Thymus (tissue), 11 donors: ENCODE data around the gene FJX1. TPM values are rescaled to one million over a fixed set of nuclear protein-coding genes. Genes with fewer than 3 reads are reported as not detected.
A peak's percentile ranks its signal among the peaks of the same experiment; 100 is the strongest.

Source experiments
- DNase-seq, 9 donors: peaks; one replicate each; pipeline ENCODE4 v3.0.0-alpha.2; 2013; ENCODE audit warnings: low spot score in 9 of 9, low read depth in 6 of 9, missing footprints in 1 of 9
- H3K27ac ChIP-seq, 2 donors: one replicate each; pipeline ENCODE4 v1.5.1; 2013; ENCODE audit warnings: control low read depth in 1 of 2, low read depth in 1 of 2, low read length in 1 of 2, mild to moderate bottlenecking in 1 of 2, moderate library complexity in 1 of 2
- H3K27me3 ChIP-seq, 2 donors: one replicate each; pipeline ENCODE4 v1.5.1; 2013; ENCODE audit warnings: low read length in 1 of 2; ENCODE audit not compliant: control insufficient read depth in 2 of 2, insufficient read depth in 1 of 2
- H3K36me3 ChIP-seq, 2 donors: one replicate each; pipeline ENCODE4 v1.5.1; 2013; ENCODE audit warnings: low read length in 1 of 2, mild to moderate bottlenecking in 1 of 2, moderate library complexity in 1 of 2; ENCODE audit not compliant: control insufficient read depth in 2 of 2, insufficient read depth in 2 of 2
- H3K4me1 ChIP-seq, 2 donors: one replicate each; pipeline ENCODE4 v1.5.1; 2013; ENCODE audit warnings: low read length in 2 of 2; ENCODE audit not compliant: control insufficient read depth in 2 of 2, insufficient read depth in 2 of 2
- H3K4me3 ChIP-seq, 2 donors: one replicate each; pipeline ENCODE4 v1.5.1; 2013; ENCODE audit warnings: low read length in 2 of 2, control low read depth in 1 of 2, mild to moderate bottlenecking in 1 of 2
- H3K9me3 ChIP-seq, 2 donors: one replicate each; pipeline ENCODE4 v1.5.1; 2013; ENCODE audit warnings: low read length in 1 of 2, mild to moderate bottlenecking in 1 of 2; ENCODE audit not compliant: control insufficient read depth in 2 of 2, insufficient read depth in 1 of 2
- WGBS: extraction: QIAGEN DNeasy Blood & Tissue Kit; methylation state at CpG from one replicate; pipeline ENCODE4 v1.1.7; 2013; 5-methylcytosine and 5-hydroxymethylcytosine counted together
- polyA plus RNA-seq: library from polyadenylated mRNA; stranded (reverse); fragments of 200-250 nt; gene quantifications from one replicate; pipeline ENCODE4 v1.2.3, GENCODE V29; 2013
- total RNA-seq: library from RNA; stranded (reverse); fragments of 120-200 nt; gene quantifications from one replicate; pipeline ENCODE4 v1.2.4, GENCODE V29; 2013
- donor health status: healthy.

The FJX1 gene
- total and polyA plus RNA-seq, 2 donors = 3.8 to 4.2 TPM

DNA sequence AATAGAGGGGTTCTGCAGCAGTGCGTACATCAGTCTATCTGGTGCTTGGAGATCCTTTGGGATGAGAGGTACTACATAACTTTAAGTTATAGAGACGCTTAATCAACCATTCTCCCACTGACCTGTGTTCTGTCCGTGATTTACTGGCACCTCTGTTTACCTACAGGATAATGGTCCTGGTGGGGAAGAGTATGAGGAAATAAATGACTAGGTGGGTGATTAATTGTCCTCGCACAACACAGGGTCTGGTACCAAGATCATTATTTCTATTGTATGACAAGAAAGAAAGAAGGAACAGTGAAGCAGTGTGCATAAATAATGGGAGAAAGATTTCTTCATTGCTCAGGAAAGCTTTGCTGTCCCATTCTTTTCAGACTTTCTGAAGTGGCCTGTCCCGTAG, 32.8 kb upstream of the FJX1 start:
- Histone ChIP-seq H3K4me3 (no peak overlapping the region), H3K9me3 (no peaks in the 10 kb centered on the region), H3K36me3 (no peaks in the 10 kb centered on the region), H3K4me1 (no peaks in the 10 kb centered on the region), H3K27ac (no peak overlapping the region), H3K27me3 (no peaks in the 10 kb centered on the region)
- WGBS = 60% methylated on average over 5 of the region's 5 CpGs
- no peak for DNase-seq

DNA sequence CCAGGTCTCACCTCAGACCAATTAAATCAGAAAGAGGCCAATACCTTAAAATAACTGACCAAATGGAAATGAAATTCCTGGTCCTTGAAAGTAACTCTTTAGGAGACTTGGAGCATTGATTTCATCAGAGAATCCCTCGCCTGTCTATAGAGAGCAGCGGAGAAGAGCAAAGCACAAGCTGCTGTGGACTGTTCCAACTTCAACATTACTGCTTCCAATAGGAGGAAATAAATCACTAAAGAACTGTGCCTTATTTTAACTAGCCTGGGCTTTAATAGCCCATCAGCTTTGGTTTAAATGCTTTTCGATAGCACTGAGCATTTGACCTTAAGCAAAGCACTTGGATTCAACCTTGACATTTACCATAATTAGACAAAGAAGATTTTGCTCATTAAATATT, 32.0 kb upstream of the FJX1 start:
- WGBS = 85% methylated on average over 3 of the region's 3 CpGs
- H3K4me3 ChIP-seq = no peak overlapping the region
- DNase-seq = no peak
- H3K27me3 ChIP-seq = no peaks in the 10 kb centered on the region
- H3K36me3 ChIP-seq = no peaks in the 10 kb centered on the region
- no peaks in the 10 kb centered on the region for H3K4me1 ChIP-seq
- H3K9me3 ChIP-seq = no peaks in the 10 kb centered on the region
- no peak overlapping the region for H3K27ac ChIP-seq

DNA sequence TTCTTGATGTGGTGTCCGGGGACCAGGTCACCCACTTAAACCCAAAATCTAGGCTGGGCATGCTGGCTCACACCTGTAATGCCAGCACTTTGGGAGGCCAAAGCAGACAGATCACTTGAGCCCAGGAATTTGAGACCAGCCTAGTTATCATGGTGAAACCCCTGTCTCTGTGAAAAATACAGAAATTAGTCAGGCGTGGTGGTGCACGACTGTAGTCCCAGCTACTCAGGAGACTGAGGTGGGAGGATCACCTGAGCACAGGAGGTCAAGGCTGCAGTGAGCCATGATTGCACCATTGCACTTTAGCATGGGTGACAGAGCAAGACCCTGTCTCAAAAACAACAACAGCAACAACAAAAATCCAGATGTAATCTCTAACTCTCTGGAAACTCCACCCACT, 30.3 kb upstream of the FJX1 start:
- WGBS = 96% methylated on average over 3 of the region's 3 CpGs

DNA sequence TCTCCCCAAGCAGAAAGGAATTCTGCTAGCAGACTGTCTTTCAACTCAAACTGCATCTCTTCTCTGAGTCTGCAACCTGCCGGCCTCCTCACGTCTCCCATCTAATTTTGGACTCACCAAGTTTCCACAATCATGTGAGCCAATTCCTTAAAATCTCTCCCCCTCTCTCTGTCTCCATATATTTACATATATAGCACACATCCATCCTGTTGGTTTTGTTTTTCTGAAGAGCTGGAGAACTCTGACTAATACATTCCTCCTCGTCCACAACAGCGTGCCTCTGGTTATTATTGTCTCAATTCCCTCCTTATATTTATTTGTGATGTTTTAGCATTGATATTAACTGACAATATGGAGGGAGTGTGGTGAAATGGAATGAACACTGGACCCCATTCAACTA, 29.6 kb upstream of the FJX1 start:
- Histone ChIP-seq H3K4me1 (no peaks in the 10 kb centered on the region), H3K36me3 (no peaks in the 10 kb centered on the region), H3K27me3 (no peaks in the 10 kb centered on the region), H3K4me3 (no peak overlapping the region), H3K9me3 (no peaks in the 10 kb centered on the region), H3K27ac (no peak overlapping the region)
- WGBS = 93% methylated on average over 4 of the region's 4 CpGs
- no peak for DNase-seq

More for the DNA sequence above, 30.3 kb upstream of the FJX1 start:
- no peak overlapping the region for H3K27ac ChIP-seq
- no peaks in the 10 kb centered on the region for H3K4me1 ChIP-seq
- no peak for DNase-seq
- H3K27me3 ChIP-seq = no peaks in the 10 kb centered on the region
- no peak overlapping the region for H3K4me3 ChIP-seq
- no peaks in the 10 kb centered on the region for H3K36me3 ChIP-seq
- H3K9me3 ChIP-seq = no peaks in the 10 kb centered on the region

DNA sequence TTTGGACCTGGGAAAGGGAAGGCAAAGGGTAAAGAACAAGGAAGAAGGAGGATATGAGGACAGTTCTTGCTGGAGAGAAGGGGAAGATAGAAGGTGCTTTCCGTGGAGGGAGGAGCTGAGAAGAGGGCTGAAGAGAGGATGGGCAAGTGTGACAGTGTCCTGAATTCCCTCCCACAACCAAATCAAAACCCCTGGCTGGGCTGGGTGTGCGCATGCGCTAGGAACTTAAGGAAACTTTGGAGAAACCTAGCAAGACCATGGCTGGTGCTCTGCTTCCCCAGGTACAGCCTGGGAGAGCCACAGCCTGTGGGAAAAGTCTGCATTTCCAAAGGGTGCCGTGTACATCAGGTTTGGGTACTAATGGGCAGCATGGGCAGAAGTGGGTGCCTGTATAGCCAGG, 29.0 kb upstream of the FJX1 start:
- Histone ChIP-seq H3K27me3 (no peaks in the 10 kb centered on the region), H3K4me3 (no peak overlapping the region), H3K9me3 (no peaks in the 10 kb centered on the region), H3K27ac (no peak overlapping the region), H3K4me1 (no peaks in the 10 kb centered on the region), H3K36me3 (no peaks in the 10 kb centered on the region)
- WGBS = 83% methylated on average over 4 of the region's 4 CpGs
- no peak for DNase-seq

DNA sequence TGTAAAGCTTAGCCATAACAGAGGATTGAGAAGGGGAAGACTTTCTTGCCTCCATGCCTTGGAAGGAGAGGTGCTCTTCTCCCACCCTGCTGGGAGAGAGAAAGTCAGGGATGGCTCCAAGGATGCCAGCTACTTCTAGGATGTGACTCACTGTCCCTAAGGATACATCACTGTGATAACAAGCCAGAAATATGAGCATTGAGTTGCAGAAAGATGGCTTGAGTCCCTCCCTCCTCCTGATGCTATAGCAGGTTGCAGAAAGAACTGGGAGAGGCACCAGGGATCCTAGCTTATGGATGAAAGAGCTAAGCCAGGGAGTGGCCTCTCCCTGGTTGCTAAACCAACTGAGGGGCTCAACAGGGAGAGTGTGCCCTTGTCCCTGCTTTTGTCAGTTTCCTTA, 27.8 kb upstream of the FJX1 start:
- no peaks in the 10 kb centered on the region for H3K4me1 ChIP-seq
- no peak overlapping the region for H3K27ac ChIP-seq
- no peak for DNase-seq
- no peaks in the 10 kb centered on the region for H3K9me3 ChIP-seq
- no peaks in the 10 kb centered on the region for H3K27me3 ChIP-seq
- no peaks in the 10 kb centered on the region for H3K36me3 ChIP-seq
- H3K4me3 ChIP-seq = no peak overlapping the region

DNA sequence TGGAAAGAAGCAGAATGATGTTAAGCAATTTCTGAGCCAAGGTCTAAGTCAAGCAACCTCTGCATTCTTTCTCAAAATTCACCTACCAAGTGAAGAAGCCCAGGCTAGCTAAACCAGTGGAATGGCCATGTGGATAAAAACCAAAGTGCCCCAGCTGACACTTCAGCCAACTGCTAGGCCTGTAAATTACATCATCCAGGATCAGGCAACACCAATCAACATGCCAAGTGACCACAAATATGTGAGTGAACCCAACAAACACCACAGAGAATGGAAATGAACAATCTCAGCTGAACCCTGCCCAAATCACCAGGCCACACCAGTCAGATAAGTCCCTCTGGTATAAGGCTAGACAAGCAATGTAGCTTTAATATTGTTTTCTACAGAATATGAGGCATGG, 25.1 kb upstream of the FJX1 start:
- no peaks in the 10 kb centered on the region for H3K4me1 ChIP-seq
- H3K36me3 ChIP-seq = no peaks in the 10 kb centered on the region
- H3K27ac ChIP-seq = no peak overlapping the region
- no peak overlapping the region for H3K4me3 ChIP-seq
- no peaks in the 10 kb centered on the region for H3K27me3 ChIP-seq
- DNase-seq = no peak
- H3K9me3 ChIP-seq = no peaks in the 10 kb centered on the region

DNA sequence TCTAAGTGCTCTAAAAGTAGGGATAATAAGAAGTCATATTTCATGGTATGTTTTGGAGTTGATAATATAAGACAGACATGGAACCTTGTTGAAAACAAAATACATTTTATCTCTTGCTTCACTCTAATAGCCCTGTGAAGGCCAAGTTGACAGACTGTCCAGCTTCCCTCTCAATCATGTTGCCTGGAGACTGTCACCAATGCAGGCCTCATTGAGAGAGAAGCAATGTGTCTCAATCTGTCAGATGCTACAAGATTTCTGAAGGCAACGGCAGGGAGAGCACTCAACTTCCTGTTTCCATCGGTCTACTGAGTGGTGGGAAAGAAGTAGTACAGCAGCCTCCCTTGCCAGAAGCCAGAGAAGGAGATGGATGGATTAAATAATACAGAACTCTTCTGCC, 23.6 kb upstream of the FJX1 start:
- Histone ChIP-seq H3K36me3 (no peaks in the 10 kb centered on the region), H3K9me3 (no peaks in the 10 kb centered on the region), H3K27me3 (no peaks in the 10 kb centered on the region), H3K4me3 (no peak overlapping the region), H3K27ac (no peak overlapping the region), H3K4me1 (peaks cover 0 to 3% of the 10 kb centered on the region in 2 donors)
- WGBS = 13% methylated on average over 2 of the region's 2 CpGs
- DNase-seq = no peak

DNA sequence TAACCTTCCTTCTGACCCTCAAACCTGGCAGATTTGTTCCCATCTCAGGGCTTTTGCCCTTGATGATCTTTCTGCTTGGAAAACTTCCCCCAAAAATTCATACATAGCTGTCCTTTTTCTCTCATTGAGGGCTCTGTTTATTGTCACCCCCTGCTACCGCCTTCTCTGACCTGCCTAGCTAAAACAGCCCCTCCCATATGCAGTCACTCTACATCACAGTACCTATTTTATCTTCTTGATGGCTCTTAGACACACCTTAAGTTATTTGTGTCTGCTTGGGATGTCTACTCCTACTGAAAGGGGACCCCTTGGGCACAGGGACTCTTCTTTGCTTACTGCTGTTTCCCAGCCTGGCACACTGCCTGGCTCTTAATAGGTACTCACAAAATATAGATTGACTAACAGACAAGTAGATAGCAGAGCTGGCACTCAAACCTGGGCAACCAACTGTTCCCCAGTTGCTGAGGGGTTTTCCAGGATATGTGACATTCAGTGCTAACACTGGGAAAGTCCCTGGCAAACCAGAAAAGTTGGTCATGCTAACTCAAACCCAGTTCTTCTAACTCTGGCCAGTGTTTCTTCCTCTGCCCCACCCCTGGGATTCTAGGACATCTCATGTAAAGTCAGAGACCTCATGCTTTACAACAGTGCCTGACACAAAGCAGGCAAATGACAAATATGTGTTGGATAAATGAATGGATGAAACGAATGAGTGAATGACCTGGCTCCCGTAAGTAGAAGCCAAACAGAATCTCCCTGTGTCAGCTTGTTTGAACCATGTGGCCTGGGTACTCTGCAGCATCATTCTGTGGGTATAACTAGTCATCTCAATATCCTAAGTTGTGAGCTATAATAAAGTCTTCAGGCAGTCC, 19.8 kb upstream of the FJX1 start:
- Histone ChIP-seq H3K27me3 (no peaks in the 10 kb centered on the region), H3K9me3 (no peaks in the 10 kb centered on the region), H3K4me1 (peaks cover 0 to 3% of the 10 kb centered on the region in 2 donors), H3K36me3 (no peaks in the 10 kb centered on the region), H3K4me3 (no peak overlapping the region), H3K27ac (peak overlapping the region in 1 of 2 donors; percentile 43)
- WGBS = 96% methylated on average over 3 of the region's 3 CpGs
- peak in 1 of 9 donors; percentile 24 for DNase-seq
